HepG2 (cell line): ENCODE data around the gene CYBRD1. TPM values are rescaled to one million over a fixed set of nuclear protein-coding genes. Genes with fewer than 3 reads are reported as not detected.

ENCODE experiments used
- ATF7 ChIP-seq, 2 experiments: fragments of 450-650 bp in 1 of 2; sonication (generic) in 1 of 2; formaldehyde crosslinking in 1 of 2; IDR thresholded peaks; 2 replicates each; pipeline versions ENCODE4 v1.4.0 to v1.6.1; 2016 to 2020; ENCODE audit warnings: antibody characterized with exemption in 1 of 2, mild to moderate bottlenecking in 1 of 2, missing genetic modification reagents in 1 of 2
- CCDC6 ChIP-seq: sonication (generic); formaldehyde crosslinking; IDR thresholded peaks from 2 replicates; pipeline ENCODE4 v1.8.1; 2022; ENCODE audit warnings: mild to moderate bottlenecking, missing genetic modification reagents, moderate library complexity
- CEBPZ ChIP-seq: IDR thresholded peaks from 2 replicates; pipeline ENCODE4 v1.6.1; 2012; ENCODE audit warnings: low read length, improper control_type of control experiment
- E2F1 ChIP-seq: sonication (generic); formaldehyde crosslinking; IDR thresholded peaks from 2 replicates; pipeline ENCODE4 v1.5.0; 2020; ENCODE audit warnings: missing genetic modification reagents
- KDM1A ChIP-seq: IDR thresholded peaks from 2 replicates; pipeline ENCODE4 v1.6.1; 2016; ENCODE audit warnings: missing compliant biosample characterization
- LBX2 ChIP-seq: sonication (generic); formaldehyde crosslinking; IDR thresholded peaks from 2 replicates; pipeline ENCODE4 v1.5.0; 2020; ENCODE audit warnings: missing genetic modification reagents, mild to moderate bottlenecking, borderline replicate concordance
- MLLT10 ChIP-seq: sonication (generic); formaldehyde crosslinking; IDR thresholded peaks from 2 replicates; pipeline ENCODE4 v1.4.0; 2020; ENCODE audit warnings: missing genetic modification reagents
- NFE2 ChIP-seq: sonication (generic); formaldehyde crosslinking; IDR thresholded peaks from 2 replicates; pipeline ENCODE4 v1.4.0; 2020; ENCODE audit warnings: missing genetic modification reagents
- NFKBIZ ChIP-seq: IDR thresholded peaks from 2 replicates; pipeline ENCODE4 v1.6.1; 2018; ENCODE audit warnings: missing genetic modification reagents, missing compliant biosample characterization
- POLR2AphosphoS5 ChIP-seq: IDR thresholded peaks from 2 replicates; pipeline ENCODE4 v1.6.1; 2012; ENCODE audit warnings: low read depth, low read length
- RFX1 ChIP-seq: fragments of 450-650 bp; IDR thresholded peaks from 2 replicates; pipeline ENCODE4 v1.6.1; 2017
- SOX13 ChIP-seq, 3 experiments: fragments of 450-650 bp in 1 of 3; sonication (generic) in 1 of 3; formaldehyde crosslinking in 1 of 3; IDR thresholded peaks in 2 of 3; conservative IDR thresholded peaks in 1 of 3; 2 replicates each; pipeline versions ENCODE4 v1.5.0 to v1.6.1; 2016 to 2020; ENCODE audit warnings: antibody characterized with exemption in 1 of 3, mild to moderate bottlenecking in 1 of 3, missing compliant biosample characterization in 1 of 3, missing genetic modification reagents in 1 of 3, moderate library complexity in 1 of 3
- SRF ChIP-seq: IDR thresholded peaks from 2 replicates; pipeline ENCODE4 v1.6.1; 2011; ENCODE audit warnings: mild to moderate bottlenecking, low read depth, low read length, moderate library complexity
- TBL1XR1 ChIP-seq: fragments of 150-350 bp; IDR thresholded peaks from 2 replicates; pipeline ENCODE4 v1.6.1; 2014; ENCODE audit warnings: borderline replicate concordance, low read length; ENCODE audit not compliant: partially characterized antibody
- ZFP1 ChIP-seq: IDR thresholded peaks from 2 replicates; pipeline ENCODE4 v1.6.1; 2016
- ZFP36 ChIP-seq: fragments of 150-350 bp; IDR thresholded peaks from 2 replicates; pipeline ENCODE4 v1.6.1; 2018; ENCODE audit warnings: borderline replicate concordance, low read length, low read depth; ENCODE audit not compliant: partially characterized antibody
- ZHX1 ChIP-seq: sonication (generic); formaldehyde crosslinking; IDR thresholded peaks from 2 replicates; pipeline ENCODE4 v1.8.1; 2022; ENCODE audit warnings: low read depth, mild to moderate bottlenecking, missing genetic modification reagents
- ZNF558 ChIP-seq: sonication (generic); formaldehyde crosslinking; IDR thresholded peaks from 2 replicates; pipeline ENCODE4 v1.9.0; 2022; ENCODE audit warnings: mild to moderate bottlenecking, missing genetic modification reagents, borderline replicate concordance
- ZNF660 ChIP-seq: sonication (generic); formaldehyde crosslinking; IDR thresholded peaks from 2 replicates; pipeline ENCODE4 v1.5.1; 2020; ENCODE audit warnings: mild to moderate bottlenecking, low read depth, missing genetic modification reagents, borderline replicate concordance
- ZNF781 ChIP-seq: sonication (generic); formaldehyde crosslinking; IDR thresholded peaks from 2 replicates; pipeline ENCODE4 v1.5.1; 2020; ENCODE audit warnings: borderline replicate concordance, mild to moderate bottlenecking, missing genetic modification reagents; ENCODE audit errors: not compliant biosample characterization
- polyA plus RNA-seq, 8 experiments: library from polyadenylated mRNA; depleted of rRNA in 3 of 8; stranded (reverse) in 7 of 8; unstranded in 1 of 8; fragments of >200 nt; fragmentation: Illumina TruSeq in 4 of 8; extraction: Trizol in 4 of 8; gene quantifications; 2 replicates each; pipeline versions ENCODE4 v1.2.1 to v1.2.3, GENCODE V29; 2011 to 2016; ENCODE audit warnings: low read depth in 4 of 8, missing spikeins in 1 of 8, mixed read lengths in 1 of 8; ENCODE audit not compliant: insufficient read depth in 1 of 8
- total RNA-seq, 5 experiments: library from RNA; depleted of rRNA; stranded (reverse); fragments of >200 nt; fragmentation: Illumina TruSeq; extraction: Trizol; gene quantifications; 2 replicates each; pipeline ENCODE4 v1.2.3, GENCODE V29; 2016; ENCODE audit warnings: low read depth in 1 of 5

Gene CYBRD1
- total and polyA plus RNA-seq, 2 of the 13 experiments (the other 11 are each of a cell fraction or from before 2014, with no cell fraction given) = 0.13 to 0.42 TPM

GRCh38 chr2:171574149-171574795 is 52.0 kb downstream of the CYBRD1 start (continued):
- no peak for TF ChIP-seq CEBPZ
- 0 out of 2 replicates have a peak, but pooled peaks have one; percentile 18 for TF ChIP-seq ZFP1
- peak; percentile 19 for TF ChIP-seq TBL1XR1
- no peak for TF ChIP-seq CCDC6 (CRISPR knock-in tag)
- no peak for TF ChIP-seq NFKBIZ (CRISPR knock-in tag)
- TF ChIP-seq ZNF558 (CRISPR knock-in tag) = no peak
- no peak for TF ChIP-seq ZNF781 (CRISPR knock-in tag)
- TF ChIP-seq LBX2 (CRISPR knock-in tag) = no peak
- no peak for TF ChIP-seq NFE2 (CRISPR knock-in tag)
- TF ChIP-seq POLR2AphosphoS5 = no peak
- TF ChIP-seq SOX13 (IDR thresholded peaks at IDR 0.05) = no peak
- peak in 1 of 2 experiments; percentile 33; a peak in 1 of 4 replicates for TF ChIP-seq SOX13 (CRISPR knock-in tag; conservative IDR thresholded peaks at IDR 0.05 in 1 of 2, IDR thresholded peaks at IDR 0.05 in 1 of 2)
- TF ChIP-seq E2F1 = no peak
- no peak for TF ChIP-seq ATF7 (IDR thresholded peaks at IDR 0.05)
- no peak for TF ChIP-seq ATF7 (CRISPR knock-in tag; IDR thresholded peaks at IDR 0.05)
- no peak for TF ChIP-seq ZHX1 (CRISPR knock-in tag)
- no peak for TF ChIP-seq MLLT10
- no peak for TF ChIP-seq ZNF660
- peak; percentile 33 for TF ChIP-seq ZFP36
- no peak for TF ChIP-seq RFX1
- no peak for TF ChIP-seq KDM1A
- no peak for TF ChIP-seq SRF
